OCI-LY1 (cell line): ENCODE results near the gene OLAH.

Experiments used
- CTCF ChIP-seq: fragments of 200-600 bp; sonication (generic), shearing (Covaris generic); IDR thresholded peaks from 2 replicates; pipeline ENCODE4 v1.5.1; 2017; ENCODE audit warnings: mild to moderate bottlenecking, antibody characterized with exemption, low read length, moderate library complexity, mixed read lengths
- EZH2 ChIP-seq: fragments of 200-600 bp; sonication (generic), shearing (Covaris generic); IDR thresholded peaks from 2 replicates; pipeline ENCODE4 v1.8.0; 2017; ENCODE audit warnings: borderline replicate concordance, mixed run types, mild to moderate bottlenecking, antibody characterized with exemption, low read length, moderate library complexity, mixed read lengths

- TF ChIP-seq CTCF, result no peak
- no peak for TF ChIP-seq EZH2
These were observed 6.1 kb upstream of the OLAH start for GRCh38 chr10:15037691-15038090.
